T follicular helper cell (primary cell): ENCODE data around the gene DDX10.
"Not testable (repeated sequence)": the region's sequence is repeated elsewhere in the genome, so short reads cannot be mapped to it uniquely, and the experiment has no call there.

Source experiments
- DNase-seq: peaks from one replicate; pipeline ENCODE4 v3.0.0-alpha.2; 2020; ENCODE audit warnings: low read depth

The DDX10 gene

DNA sequence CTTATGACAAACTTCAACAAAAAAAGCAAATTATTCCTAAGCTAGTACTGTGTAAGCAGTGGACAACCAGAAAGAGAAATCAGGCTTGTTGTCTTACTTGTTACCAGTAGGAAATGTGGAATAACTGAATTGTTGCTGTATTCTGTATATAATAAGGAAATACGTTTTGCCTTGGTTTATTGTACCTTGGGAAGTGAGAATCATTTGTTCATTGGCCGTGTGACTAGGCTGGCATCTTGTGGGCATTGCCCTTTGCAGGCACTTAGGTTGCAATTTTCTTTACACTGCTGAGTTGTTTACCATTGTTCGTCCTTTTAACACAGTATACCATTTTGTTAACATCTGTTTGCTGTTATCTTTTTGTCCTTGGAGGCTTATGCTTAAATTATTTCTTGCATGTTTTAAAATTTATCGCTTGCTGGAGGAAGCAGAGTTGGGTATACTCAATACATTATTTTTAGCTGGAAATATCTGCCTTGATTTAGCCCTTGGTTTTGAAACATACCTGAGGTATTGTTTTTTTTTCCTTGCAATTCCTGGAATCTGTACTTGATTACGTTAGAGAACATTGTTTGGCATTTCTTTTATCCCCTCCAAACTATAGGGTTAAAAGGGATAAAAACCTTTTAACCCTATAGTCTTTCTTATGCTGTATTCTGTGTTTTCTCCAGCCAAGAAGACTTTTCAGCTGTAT lies 109.3 kb downstream of the DDX10 start:
- no peak for DNase-seq

- DNase-seq = no peak
Measured at GRCh38 chr11:108775324-108775723, 110.5 kb downstream of the DDX10 start.

GRCh38 chr11:108779147-108779546 lies 114.3 kb downstream of the DDX10 start:
- DNase-seq = not testable (repeated sequence)

DNA sequence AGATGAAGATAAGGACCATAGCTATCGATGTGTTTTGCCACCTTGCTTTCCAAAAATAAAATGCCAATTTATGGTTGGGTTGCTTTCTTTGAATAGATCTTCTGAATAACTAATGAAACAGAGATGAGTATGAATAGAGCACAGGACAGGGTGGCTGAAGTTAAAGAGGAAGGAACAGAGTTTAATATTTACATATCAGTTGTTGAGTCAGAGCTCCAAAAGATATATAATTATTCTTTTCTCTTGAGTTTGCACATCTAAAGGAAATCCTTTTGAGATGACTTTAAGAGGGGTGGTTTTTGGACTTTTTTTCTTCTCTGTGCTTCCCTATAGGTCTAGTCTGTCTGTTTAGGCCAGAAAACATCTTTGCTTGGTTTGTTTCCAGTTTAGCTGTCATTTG lies 115.2 kb downstream of the DDX10 start:
- no peak for DNase-seq

- DNase-seq = no peak
Measured at GRCh38 chr11:108781946-108782345, 117.1 kb downstream of the DDX10 start.

- DNase-seq = no peak
Measured at GRCh38 chr11:108786281-108786990, 121.6 kb downstream of the DDX10 start.

GRCh38 chr11:108787105-108787504 lies 122.2 kb downstream of the DDX10 start:
- DNase-seq = no peak

DNA sequence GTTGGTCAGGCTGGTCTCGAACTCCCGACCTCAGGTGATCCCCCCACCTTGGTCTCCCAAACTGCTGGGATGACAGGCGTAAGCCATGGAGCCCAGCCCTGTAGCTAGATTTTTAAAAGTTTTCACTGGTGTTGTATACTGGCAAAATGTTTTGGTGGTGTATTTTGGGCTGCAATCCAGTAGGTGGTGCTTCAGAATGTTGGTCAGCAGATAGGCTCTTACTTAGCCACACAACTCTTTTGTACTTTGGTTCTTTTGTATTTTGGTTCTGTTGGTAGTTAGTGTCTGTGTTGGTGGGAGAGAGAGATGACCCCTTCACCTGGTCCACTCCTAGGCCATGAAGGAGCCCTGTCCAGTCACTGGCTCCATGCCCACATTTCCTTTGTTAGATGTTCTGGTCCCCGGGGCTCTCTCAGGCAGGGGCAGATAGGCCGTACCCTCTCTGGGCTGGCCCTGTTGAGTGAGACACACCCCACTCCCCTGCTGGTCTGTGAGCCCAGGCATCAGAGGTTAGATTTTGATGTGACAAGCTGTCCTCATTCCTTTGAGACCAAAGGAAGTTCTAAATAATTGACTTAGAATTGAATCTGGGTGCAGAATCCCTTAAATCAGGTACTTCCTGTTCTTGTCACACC lies 123.8 kb downstream of the DDX10 start:
- DNase-seq = no peak

DNA sequence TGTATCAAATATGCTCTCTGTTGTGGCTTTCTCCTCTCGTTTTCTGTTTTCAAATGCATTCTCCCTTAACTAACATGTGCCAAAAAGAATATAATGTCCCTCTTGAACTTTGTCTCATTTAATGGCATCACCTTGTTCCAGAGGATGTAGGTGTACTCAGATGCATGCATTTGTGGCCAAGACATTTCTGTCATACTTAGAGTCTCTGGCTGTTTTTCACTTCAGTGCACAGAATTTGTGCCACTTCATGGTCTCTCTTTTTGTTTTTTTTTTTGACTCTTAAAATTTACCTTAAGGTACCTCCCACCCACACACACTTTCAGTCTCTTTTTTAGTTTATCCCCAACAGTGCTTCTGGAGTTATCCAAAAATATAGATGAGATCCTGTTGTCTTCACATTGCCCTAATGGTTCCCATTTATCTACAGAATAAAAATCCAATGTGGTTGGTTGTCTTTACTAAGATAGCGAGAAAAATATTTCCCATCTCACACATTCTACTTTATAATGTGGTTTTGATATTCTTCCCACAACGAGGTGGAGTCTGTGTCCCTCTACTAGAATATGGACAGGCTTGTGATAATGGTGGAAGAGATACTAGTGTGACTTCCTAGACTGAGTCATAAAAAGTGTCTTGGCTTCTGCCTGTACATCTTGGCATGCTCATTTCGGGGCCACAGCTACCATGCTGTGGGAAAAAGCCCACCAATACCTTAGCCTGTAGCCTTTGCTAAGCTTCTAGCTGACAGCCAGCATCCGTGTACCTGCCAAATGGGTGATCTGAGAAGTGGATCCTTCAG lies 125.8 kb downstream of the DDX10 start:
- no peak for DNase-seq

DNA sequence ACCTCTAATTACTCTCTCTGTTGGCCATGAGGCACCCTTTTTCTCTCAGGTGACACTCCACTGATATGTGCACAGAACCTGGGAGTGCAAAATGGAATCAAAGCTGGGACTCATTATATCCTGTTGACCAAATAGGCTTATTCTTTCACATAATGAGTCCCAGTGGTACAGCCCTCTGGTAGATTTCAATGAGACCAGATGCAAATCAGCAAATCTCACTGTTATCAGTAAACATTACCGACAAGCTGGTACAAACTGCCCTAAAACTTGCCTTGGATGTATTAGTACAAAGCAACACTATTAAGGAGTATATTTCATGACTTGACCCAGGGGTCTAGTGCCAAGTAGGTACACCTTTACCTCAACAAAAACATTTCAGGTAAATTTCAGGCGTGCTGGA lies 128.3 kb downstream of the DDX10 start:
- no peak for DNase-seq

DNA sequence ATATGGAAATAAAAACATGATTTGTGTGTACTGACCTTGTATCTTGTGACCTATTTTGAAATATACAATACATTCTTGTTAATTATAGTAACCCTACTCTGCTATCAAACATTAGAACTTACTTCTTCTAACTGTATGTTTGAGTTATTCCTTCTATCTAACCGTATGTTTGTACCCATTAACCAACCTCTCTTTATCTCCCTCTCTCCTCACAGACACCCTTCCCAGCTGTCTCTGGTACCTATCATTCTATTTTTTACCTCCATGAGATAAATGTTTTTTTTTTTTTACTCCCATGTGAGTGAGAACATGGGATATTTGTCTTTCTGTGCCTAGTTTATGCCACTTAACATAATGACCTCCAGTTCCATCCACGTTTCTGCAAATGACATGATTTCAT lies 128.7 kb downstream of the DDX10 start:
- no peak for DNase-seq

GRCh38 chr11:108796551-108796950 lies 131.7 kb downstream of the DDX10 start:
- no peak for DNase-seq

GRCh38 chr11:108797578-108798100 lies 132.8 kb downstream of the DDX10 start:
- no peak for DNase-seq

DNA sequence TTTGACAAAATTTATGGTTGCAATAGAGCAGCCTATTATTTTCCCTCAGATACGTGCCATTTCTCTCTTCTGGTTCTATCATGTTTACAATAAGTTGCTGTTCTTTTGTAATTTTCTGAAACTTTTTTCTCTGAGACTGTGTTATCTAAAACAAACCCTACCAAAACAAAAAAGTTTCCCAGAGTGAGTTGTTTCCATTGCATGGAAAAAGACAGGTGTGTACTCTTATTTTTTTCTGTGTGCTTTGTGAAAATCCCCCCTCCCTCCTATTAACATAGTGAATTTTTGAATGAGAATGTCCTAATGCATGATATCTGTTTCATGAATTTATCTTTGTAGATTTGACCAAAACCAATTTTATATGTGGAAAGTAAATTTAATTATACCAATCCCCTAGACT lies 137.6 kb downstream of the DDX10 start:
- no peak for DNase-seq

DNA sequence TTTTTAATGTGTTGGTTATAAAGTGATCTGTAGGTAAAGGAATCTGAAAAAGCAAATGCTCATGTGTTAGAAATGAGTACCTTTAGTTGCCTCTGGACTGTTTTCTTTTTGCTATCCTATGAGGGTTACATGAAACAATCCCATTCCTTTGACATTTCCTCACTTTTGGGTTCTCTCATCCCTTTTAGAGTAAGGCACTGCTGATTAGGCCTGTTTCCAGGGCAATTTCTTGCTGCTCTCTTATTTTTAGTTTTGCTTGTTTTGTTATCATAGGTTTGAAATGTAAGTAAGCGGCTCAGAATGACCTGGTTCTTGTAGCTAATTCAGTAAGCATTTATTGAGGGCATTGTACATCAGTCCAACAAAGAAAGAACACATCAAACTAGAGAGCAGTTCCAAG lies 138.9 kb downstream of the DDX10 start:
- DNase-seq = no peak

GRCh38 chr11:108804511-108804910 lies 139.6 kb downstream of the DDX10 start:
- DNase-seq = no peak

DNA sequence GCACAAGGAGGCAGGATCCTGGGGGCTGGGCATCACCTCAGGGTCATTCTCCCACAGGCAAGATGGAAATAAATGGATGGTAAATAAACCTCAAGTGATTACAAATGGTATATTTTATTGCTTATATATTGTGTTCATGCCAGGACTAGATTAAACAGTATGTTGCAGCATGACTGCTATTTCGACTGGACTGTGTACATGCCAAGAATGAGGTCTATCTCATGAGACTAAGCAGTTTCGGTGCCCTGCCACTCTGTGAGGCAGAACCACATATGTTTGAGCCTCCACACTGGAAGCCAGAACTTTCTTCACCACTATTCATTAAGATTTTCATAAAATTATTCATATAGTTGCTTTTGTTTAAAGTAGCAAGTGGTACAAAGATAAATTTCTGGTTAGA lies 140.2 kb downstream of the DDX10 start:
- no peak for DNase-seq

- DNase-seq = no peak
Measured at GRCh38 chr11:108807262-108807661, 142.4 kb downstream of the DDX10 start.

GRCh38 chr11:108813086-108813485 lies 148.2 kb downstream of the DDX10 start:
- DNase-seq = no peak

DNA sequence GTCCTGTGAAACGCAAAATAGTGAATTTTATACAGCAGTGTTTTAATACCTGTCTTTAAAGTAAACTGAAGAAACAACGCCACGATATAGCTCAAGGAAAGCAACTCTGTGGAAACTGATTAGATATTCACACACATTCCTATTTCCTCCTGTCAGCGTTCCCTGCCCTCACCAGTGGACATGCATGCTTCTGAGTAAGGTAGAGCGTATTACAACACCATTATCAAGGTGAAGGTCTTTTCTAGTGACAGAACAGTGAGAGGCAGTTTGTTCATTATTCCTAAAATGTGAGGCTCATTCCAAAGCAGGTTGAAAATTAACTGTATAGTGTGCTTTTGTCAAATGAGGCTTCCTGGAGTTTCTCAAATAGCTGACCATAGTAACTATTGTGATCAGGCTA lies 153.1 kb downstream of the DDX10 start:
- DNase-seq = no peak

DNA sequence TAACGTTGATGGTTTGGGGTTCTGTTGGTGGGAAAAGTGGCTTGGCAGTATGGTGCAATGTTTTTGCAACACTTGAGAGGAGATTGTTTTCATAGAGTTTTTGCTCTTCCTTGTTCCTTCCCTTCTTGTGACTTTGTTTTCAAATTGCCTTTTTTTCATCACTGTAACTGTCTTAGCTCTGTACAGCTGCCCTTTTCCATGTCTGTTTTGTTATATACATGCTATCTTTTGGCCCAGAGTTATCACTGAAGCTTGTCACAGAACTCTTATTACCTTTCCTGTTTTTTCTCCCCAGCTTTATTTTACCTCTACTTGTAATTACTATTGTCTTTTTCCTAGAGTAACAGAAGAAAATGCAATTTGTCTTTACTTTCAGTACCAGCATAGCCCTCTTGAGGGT lies 154.1 kb downstream of the DDX10 start:
- no peak for DNase-seq

- no peak for DNase-seq
Measured at GRCh38 chr11:108819957-108820356, 155.1 kb downstream of the DDX10 start.
